Stimulated activated CD4-positive, alpha-beta T cell treated with anti-CD3 and anti-CD28 coated beads, TNF-alpha, amount 100 ng/mL, for 48 hours (primary cell): Measurements from ENCODE around the gene EEF1A2.

Experiments
- DNase-seq, 3 donors: peaks; one replicate each; pipeline ENCODE4 v3.0.0-alpha.2; 2020; ENCODE audit warnings: low read depth in 3 of 3

Gene EEF1A2

DNA sequence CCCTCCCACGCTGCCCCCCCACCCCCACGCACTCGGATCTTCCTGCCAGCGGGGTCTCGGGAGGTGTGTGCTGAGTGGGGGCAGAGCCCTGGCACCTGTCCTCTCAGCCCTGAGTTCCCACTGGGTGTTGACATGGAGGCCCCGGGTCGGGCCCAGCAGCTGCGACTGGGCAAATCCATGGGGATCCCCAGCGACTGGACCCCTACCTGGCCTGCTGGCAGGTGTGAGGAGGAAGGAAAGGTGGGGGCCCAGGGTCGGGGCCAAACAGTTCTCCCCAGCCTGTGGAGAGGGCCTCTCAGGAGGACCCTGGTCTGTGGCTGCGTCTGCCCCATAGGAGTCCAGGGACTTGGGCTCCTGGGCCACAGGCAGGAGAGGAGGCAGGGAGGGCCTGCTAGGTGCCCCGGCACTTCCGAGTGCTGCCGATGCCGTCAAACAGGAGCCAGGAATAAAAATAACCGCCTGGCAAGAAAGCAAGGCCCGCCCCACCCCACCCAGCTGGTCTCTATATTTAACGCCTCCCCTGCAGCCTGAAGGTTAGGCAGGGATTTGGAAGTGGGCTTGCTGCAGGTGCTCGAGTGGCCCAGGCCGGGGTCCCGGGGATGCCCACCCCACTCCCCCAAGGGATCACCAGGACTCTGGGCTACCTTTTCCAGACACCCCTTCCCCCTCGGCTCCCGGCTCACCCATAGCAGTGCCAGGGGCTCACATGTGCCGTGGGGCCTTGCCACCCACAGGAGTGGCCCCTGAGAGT, 1.4 kb upstream of the EEF1A2 start:
- no peak for DNase-seq

DNA sequence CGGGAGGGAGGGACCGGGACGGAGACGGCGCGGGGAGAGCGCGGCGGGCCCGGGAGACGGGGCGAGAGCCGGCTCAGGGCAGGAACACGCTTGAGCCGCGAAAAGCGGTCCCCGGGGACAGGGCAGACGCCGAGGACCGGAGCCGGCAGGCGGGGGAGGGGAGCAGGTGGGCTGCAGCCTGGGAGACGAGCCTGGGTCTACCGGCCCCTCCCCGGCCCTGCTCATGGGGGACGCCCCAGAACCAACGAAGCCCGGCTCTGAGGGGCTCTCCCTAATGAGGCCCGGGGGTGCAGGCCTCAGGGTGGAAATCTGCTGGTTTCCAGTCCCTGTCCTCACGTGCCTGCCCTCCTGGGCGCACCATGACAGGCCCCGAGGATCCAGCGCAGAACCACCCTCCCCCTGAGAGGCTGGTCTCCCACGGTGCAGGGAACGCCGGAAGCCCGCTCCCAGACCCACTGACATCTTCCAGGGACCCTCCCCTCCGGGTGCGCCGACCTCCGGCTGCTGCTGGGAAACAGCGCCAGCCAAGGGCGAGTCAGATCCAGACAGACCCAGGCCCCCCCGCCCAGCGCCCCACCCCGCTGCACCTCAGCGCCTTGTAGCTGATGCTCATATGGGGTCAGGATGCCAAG, 571 bp upstream of the EEF1A2 start:
- DNase-seq, result no peak

DNA sequence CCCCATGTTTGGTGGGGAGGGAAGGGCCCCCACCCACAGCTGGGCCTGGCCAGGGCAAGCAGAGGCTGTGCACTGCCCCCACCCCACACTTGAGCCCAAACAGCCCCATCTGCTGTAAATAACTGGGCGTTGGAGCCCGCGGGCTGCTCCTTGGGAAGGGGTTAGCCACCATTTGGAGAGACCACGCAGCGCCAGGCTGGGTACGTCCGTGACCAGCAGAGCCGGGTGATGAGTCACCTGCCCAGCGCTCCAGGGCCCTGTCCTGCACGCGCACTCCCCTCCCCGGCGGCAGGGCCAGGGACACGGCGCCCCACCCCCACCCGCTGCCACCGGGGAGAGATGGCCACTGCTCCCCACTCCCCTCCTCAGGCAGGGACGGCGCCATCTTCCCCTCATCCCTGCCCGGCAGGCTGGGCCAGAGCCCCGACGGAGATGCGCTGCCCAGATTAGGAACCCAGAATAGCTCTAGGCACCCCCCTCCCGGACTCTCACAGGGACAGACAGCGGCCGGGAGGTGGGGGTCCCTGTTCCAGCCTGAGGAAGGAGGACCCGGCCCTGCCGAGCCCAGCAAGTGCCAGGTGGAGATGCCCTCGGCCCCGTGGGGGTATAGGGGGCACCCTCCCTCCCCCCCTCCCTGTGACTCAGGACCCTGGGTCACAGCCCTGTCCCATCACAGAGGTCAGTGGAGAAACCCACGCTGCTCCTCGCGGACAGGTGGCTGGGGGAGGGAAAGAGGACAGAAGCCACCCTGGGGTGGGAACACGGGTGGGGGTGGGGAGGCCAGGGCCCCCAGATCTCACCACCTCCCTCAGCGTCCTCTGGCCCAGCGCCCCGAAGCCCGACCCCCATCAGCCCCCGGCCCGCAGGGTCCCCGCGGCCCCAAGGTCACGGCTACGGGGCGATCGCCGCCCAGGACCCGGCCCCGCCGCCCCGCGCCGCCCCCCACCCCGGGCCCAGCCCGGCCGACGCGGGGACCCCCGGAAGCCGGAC, 642 bp downstream of the EEF1A2 start:
- no peak for DNase-seq

GRCh38 chr20:63497138-63497945, 1.5 kb downstream of the EEF1A2 start:
- no peak for DNase-seq

GRCh38 chr20:63496596-63497120, 2.2 kb downstream of the EEF1A2 start:
- no peak for DNase-seq

- peak; percentile 37 to 79 (median 66) for DNase-seq
Measured at GRCh38 chr20:63495741-63496595, 2.9 kb downstream of the EEF1A2 start.

DNA sequence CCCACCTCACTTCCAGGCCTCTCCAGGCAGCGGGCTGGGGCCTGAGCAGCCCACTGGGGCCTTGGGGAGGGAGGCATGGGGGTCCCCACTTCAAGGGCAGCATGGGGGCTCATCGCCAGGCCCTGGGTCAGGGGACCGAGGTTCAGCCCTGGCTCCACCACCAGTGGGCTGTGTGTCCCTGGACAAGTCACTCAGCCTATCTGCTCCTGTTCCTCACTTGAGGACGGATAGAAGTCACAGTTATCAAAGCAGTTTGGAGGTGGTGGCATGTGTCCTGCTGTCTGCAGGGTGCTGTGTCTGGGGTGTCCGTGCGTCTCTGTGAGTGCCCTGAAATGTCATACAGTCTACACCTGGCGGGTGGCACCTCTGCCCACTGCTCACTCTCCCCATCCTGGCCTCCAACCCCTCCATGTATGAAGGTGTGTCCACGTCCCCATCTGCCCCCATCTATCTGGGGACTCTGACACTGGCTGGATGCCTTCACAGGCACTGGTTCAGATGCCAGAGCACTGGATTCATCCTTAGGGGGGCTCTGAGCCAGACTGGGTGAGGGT, 3.6 kb downstream of the EEF1A2 start:
- no peak for DNase-seq

DNA sequence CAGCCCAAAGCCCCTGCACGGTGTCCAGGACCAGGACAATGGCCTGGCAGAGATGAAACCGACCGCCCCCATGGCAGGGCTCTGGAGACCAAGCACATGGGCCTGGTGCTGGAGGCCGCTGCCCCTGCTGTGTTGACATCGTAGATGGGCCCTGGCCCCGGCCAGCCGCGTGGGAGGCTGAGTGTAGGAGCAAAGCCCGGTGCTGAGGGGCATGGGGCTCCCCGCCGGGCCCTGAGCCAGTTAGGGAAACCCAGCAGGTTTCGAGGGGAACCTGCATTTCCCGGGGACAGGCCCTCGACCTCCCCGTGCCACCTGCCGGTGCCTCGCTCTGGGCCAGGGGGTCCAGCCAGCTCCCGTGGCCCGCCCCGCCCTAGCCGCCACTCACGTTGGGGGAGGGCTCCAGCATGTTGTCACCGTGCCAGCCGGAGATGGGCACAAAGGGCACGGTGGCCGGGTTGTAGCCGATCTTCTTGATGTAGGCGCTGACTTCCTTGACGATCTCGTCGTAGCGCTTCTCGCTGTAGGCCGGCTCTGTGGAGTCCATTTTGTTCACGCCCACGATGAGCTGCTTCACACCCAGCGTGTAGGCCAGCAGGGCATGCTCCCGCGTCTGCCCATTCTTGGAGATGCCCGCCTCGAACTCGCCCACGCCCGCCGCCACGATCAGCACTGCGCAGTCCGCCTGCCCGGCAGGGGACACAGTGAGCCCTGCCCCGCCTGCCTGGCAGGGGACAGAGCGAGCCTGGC, 4.3 kb downstream of the EEF1A2 start:
- DNase-seq, result no peak

GRCh38 chr20:63494084-63494419, 4.8 kb downstream of the EEF1A2 start:
- DNase-seq, result no peak

DNA sequence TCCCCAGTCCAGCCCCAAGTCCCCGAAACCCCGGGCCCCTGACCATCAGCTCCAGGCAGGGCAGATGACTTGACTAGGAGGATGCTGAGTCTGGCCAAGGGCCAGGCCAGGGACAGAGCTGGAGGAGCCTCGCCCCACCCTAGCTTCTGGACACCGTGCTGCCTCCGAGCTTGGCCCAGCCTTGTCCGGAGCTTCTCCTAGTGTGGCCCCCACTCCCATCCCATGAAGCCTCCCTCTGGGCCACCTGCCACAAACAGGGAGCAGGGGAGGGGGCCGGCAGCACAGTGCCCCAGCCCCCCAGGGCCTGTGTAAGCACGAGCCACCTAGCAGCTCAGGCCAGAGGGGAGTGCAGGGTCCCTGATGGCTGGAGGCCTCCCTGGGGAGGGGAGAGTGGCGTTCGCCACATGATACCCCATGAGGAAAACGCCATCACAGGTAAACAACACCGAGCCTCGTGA, 5.3 kb downstream of the EEF1A2 start:
- no peak for DNase-seq

- DNase-seq, result no peak
Measured at GRCh38 chr20:63492982-63493381, 5.9 kb downstream of the EEF1A2 start.

- DNase-seq, result no peak
Measured at GRCh38 chr20:63492518-63492917, 6.4 kb downstream of the EEF1A2 start.

DNA sequence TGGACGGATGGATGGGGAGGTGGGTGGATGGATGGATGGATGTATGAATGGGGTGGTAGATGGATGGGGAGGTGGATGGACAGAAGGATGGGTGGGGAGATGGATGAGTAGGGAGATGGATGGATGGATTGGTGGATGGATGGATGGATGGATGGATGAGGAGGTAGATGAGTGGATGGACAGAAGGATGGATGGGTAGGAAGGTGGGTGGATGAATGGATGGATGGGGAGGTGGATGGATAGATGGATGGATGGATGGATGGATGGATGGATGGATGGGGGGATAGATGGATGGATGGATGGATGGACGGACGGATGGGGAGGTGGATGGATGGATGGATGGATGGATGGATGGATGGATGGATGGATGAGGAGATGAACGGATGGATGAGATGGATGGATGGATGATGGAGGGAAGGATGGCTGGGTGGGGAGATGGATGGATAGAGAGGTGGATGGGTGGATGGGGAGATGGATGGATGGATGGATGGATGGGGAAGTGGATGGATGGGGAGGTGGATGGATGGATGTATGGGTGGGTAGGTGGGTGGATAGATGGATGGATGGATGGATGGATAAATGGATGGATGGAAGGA, 7.2 kb downstream of the EEF1A2 start:
- DNase-seq, result no peak

GRCh38 chr20:63491078-63491477, 7.8 kb downstream of the EEF1A2 start:
- DNase-seq, result no peak

DNA sequence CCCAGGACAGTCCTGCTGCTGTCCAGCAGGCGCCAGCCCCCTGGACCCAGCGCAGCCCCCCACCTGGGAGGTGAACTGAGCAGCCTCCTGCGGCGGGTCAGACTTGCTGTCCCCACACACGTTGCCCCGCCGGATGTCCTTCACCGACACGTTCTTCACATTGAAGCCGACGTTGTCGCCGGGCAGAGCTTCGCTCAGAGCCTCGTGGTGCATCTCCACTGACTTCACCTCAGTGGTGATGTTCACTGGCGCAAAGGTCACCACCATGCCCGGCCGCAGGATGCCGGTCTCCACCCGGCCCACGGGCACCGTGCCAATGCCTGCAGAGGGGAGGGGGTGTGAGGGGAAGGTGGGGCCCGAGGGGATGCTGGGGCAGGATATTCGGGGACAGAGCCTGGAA, 8.5 kb downstream of the EEF1A2 start:
- no peak for DNase-seq

GRCh38 chr20:63488315-63489251, 10.3 kb downstream of the EEF1A2 start:
- DNase-seq, result no peak

DNA sequence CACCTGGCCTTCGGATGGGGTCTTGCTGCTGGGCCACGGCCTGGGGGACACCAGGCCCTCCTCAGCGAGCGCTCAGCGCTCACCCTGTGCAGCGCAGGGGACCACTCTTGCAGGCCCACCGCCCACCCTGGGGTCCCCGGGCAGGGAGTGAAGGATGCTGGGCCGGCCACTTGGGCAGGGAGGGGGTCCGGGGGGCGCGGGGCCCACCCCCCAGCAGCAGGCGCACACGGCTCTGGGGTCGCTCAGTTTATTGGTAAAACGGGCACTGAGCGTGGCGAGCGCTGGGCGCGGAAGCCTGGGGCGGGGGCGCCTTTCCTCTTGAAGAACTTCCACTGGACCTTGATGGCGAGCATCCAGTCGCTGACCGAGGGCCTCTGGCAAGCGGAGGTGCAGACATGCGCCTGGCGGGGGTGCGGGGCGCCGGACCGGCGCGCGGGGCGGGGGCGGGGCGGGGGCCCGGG, 11.1 kb downstream of the EEF1A2 start:
- DNase-seq, result no peak
